Mesendoderm (in vitro differentiated cells): ENCODE data around the gene BEST2.

Experiments
- DNase-seq: peaks from one replicate; pipeline ENCODE4 v3.0.0; 2013
- H2AK5ac ChIP-seq: 2 replicates; pipeline ENCODE4 v1.6.1; 2013; ENCODE audit warnings: low read length, inconsistent platforms
- H2BK120ac ChIP-seq: 2 replicates; pipeline ENCODE4 v1.6.1; 2013; ENCODE audit warnings: low read depth, mild to moderate bottlenecking, low read length, moderate library complexity, mixed read lengths
- H2BK15ac ChIP-seq: replicated peaks from 2 replicates; pipeline ENCODE4 v1.6.1; 2013; ENCODE audit warnings: low read depth, mild to moderate bottlenecking, moderate library complexity
- H2BK5ac ChIP-seq: 2 replicates; pipeline ENCODE4 v1.6.1; 2013; ENCODE audit warnings: low read length, inconsistent platforms
- H3K18ac ChIP-seq: 2 replicates; pipeline ENCODE4 v1.6.1; 2013; ENCODE audit warnings: mild to moderate bottlenecking, low read length, mixed read lengths
- H3K23ac ChIP-seq: one replicate; pipeline ENCODE4 v1.6.1; 2013; ENCODE audit warnings: low read length
- H3K27ac ChIP-seq: 2 replicates; pipeline ENCODE4 v1.5.1; 2013; ENCODE audit warnings: low read depth, mild to moderate bottlenecking, inconsistent platforms, low read length, moderate library complexity
- H3K27me3 ChIP-seq: 2 replicates; pipeline ENCODE4 v1.6.1; 2013; ENCODE audit warnings: low read length, control low read depth, mild to moderate bottlenecking, inconsistent platforms; ENCODE audit not compliant: insufficient read depth, poor library complexity
- H3K36me3 ChIP-seq: 2 replicates; pipeline ENCODE4 v1.6.1; 2013; ENCODE audit warnings: low read length, inconsistent platforms; ENCODE audit not compliant: control insufficient read depth, insufficient read depth
- H3K4ac ChIP-seq: one replicate; pipeline ENCODE4 v1.6.1; 2013; ENCODE audit warnings: low read depth, mild to moderate bottlenecking, low read length, moderate library complexity
- H3K4me1 ChIP-seq: 2 replicates; pipeline ENCODE4 v1.6.1; 2013; ENCODE audit warnings: low read depth, low read length, inconsistent platforms; ENCODE audit not compliant: control insufficient read depth
- H3K4me2 ChIP-seq: 2 replicates; pipeline ENCODE4 v1.6.1; 2013; ENCODE audit warnings: low read length
- H3K4me3 ChIP-seq: 2 replicates; pipeline ENCODE4 v1.5.1; 2013; ENCODE audit warnings: mild to moderate bottlenecking, low read length
- H3K56ac ChIP-seq: one replicate; pipeline ENCODE4 v1.6.1; 2013; ENCODE audit warnings: low read length
- H3K79me1 ChIP-seq: 2 replicates; pipeline ENCODE4 v1.6.1; 2013; ENCODE audit warnings: low read length, inconsistent platforms
- H3K79me2 ChIP-seq: 2 replicates; pipeline ENCODE4 v1.6.1; 2013; ENCODE audit warnings: mild to moderate bottlenecking, low read length; ENCODE audit not compliant: control insufficient read depth, insufficient read depth
- H3K9ac ChIP-seq: 2 replicates; pipeline ENCODE4 v1.6.1; 2013; ENCODE audit warnings: low read length, inconsistent platforms
- H4K5ac ChIP-seq: one replicate; pipeline ENCODE4 v1.6.1; 2013; ENCODE audit warnings: low read length
- H4K8ac ChIP-seq: one replicate; pipeline ENCODE4 v1.6.1; 2013; ENCODE audit warnings: low read depth, mild to moderate bottlenecking, control low read depth, low read length, moderate library complexity
- WGBS: extraction: QIAGEN DNeasy Blood & Tissue Kit; methylation state at CpG from one replicate; pipeline ENCODE4 v1.1.7; 2013; ENCODE audit warnings: low lambda C conversion rate, missing lambda C conversion rate; ENCODE audit not compliant: insufficient coverage; ENCODE audit errors: extremely low coverage; 5-methylcytosine and 5-hydroxymethylcytosine counted together

Gene BEST2

GRCh38 chr19:12784871-12785430, 33.4 kb downstream of the BEST2 start:
- Histone ChIP-seq H3K18ac (no peak overlapping the region), H2BK120ac (no peak overlapping the region), H4K5ac (no peak overlapping the region), H2BK15ac (no peak overlapping the region), H2BK5ac (peak overlapping the region; percentile 55), H3K4me1 (peaks cover 13% of the 10 kb centered on the region), H3K4ac (no peak overlapping the region), H3K79me1 (no peaks in the 10 kb centered on the region), H3K4me3 (no peak overlapping the region), H4K8ac (no peak overlapping the region), H3K9ac (no peak overlapping the region), H3K36me3 (no peaks in the 10 kb centered on the region), H3K79me2 (no peaks in the 10 kb centered on the region), H2AK5ac (peak overlapping the region; percentile 32), H3K27ac (no peak overlapping the region), H3K56ac (peak overlapping the region; percentile 67), H3K23ac (no peak overlapping the region), H3K4me2 (no peak overlapping the region), H3K27me3 (no peaks in the 10 kb centered on the region)
- WGBS = no CpG with 5 or more reads among the region's 5 CpGs
- no peak for DNase-seq

DNA sequence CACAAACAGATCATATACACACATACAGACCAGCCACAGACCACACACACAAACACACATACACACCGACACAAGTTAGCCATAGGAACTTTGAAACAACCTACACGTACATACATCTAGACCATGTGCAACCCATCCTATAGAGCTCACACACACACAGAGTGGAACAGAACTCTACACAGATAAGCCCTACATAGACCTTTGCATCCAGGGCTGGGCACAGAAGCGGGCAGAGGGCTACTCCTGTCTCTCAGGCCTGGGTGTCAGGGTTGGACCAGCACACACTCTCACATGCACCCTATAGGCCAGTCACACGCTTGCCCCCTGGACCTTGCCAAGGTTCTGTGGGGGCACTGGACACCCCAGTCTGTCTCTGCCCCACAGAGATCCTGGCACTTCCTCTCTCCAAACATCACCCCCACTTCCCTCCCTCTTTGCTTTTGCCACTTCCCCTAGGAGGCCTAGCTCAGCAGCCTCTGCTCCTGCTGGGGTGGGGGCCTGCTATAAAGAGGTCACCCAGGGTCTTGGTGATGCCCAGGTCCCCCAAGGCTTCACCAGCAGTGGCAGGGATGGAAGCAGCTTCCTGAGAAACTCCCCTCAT, 33.9 kb downstream of the BEST2 start:
- no peak overlapping the region for H3K4ac ChIP-seq
- no peak overlapping the region for H3K4me3 ChIP-seq
- H3K36me3 ChIP-seq = no peaks in the 10 kb centered on the region
- no peak overlapping the region for H3K9ac ChIP-seq
- no peak overlapping the region for H3K4me2 ChIP-seq
- H2AK5ac ChIP-seq = peak overlapping the region; percentile 78
- peak overlapping the region; percentile 67 for H3K56ac ChIP-seq
- H3K4me1 ChIP-seq = peaks cover 15% of the 10 kb centered on the region
- no peak overlapping the region for H2BK15ac ChIP-seq
- DNase-seq = no peak
- no peak overlapping the region for H4K5ac ChIP-seq
- H2BK5ac ChIP-seq = no peak overlapping the region
- no peak overlapping the region for H3K23ac ChIP-seq
- H2BK120ac ChIP-seq = no peak overlapping the region
- WGBS = no CpG with 5 or more reads among the region's 4 CpGs
- H3K27ac ChIP-seq = no peak overlapping the region
- H3K79me1 ChIP-seq = no peaks in the 10 kb centered on the region
- H3K79me2 ChIP-seq = no peaks in the 10 kb centered on the region
- no peak overlapping the region for H4K8ac ChIP-seq
- H3K27me3 ChIP-seq = no peaks in the 10 kb centered on the region
- H3K18ac ChIP-seq = no peak overlapping the region

DNA sequence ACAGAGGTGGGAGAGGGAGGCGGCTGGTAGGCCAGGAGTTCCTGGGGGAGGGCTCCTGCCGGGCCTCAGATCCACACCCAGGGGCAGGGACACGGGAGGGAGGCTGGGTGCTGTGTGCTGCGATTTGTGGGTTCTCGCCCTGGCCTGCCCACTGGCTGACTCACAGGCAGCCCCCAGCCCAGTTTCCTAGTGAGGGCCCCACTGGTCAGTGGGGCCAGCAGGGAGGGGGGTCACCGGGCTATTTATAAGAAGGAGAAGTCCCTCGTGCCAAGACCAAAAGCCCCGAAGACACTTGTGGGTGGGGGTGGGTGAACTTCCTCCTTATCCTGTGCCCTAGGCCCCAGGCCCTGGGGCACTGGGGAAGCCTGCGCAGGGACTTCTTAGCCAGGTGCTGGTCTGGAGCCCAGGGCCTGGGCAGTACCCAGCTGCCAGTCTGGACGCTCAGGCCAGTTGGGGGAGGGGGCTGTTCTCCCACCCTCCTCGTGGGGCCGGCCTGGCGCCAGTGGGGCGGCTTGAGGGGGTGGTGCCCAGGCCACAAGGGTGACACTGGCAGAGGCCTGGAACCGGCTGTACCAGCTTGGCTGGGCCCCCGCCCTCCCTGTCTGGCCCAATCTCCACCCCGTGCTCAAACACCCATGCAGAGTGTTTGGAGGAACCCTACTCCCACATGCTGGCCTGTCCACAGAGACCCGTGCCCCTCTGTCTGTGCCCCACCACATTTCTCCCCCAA, 34.7 kb downstream of the BEST2 start:
- Histone ChIP-seq H3K4me2 (no peak overlapping the region), H3K27ac (no peak overlapping the region), H3K18ac (peak overlapping the region; percentile 15), H4K8ac (no peak overlapping the region), H3K79me1 (no peaks in the 10 kb centered on the region), H3K9ac (no peak overlapping the region), H3K27me3 (no peaks in the 10 kb centered on the region), H2BK15ac (no peak overlapping the region), H3K79me2 (no peaks in the 10 kb centered on the region), H3K23ac (no peak overlapping the region), H2BK120ac (no peak overlapping the region), H3K4me3 (no peak overlapping the region), H2AK5ac (no peak overlapping the region), H3K56ac (peak overlapping the region; percentile 36), H4K5ac (no peak overlapping the region), H2BK5ac (no peak overlapping the region), H3K4me1 (peaks cover 21% of the 10 kb centered on the region), H3K36me3 (no peaks in the 10 kb centered on the region), H3K4ac (no peak overlapping the region)
- no peak for DNase-seq
- WGBS = no CpG with 5 or more reads among the region's 18 CpGs

GRCh38 chr19:12786952-12787351, 35.4 kb downstream of the BEST2 start:
- peaks cover 21% of the 10 kb centered on the region for H3K4me1 ChIP-seq
- no peak overlapping the region for H4K5ac ChIP-seq
- no peak overlapping the region for H3K4ac ChIP-seq
- no peak overlapping the region for H3K56ac ChIP-seq
- H3K4me3 ChIP-seq = no peak overlapping the region
- H3K79me2 ChIP-seq = no peaks in the 10 kb centered on the region
- no peak overlapping the region for H3K9ac ChIP-seq
- H2BK15ac ChIP-seq = no peak overlapping the region
- H3K27ac ChIP-seq = no peak overlapping the region
- H3K79me1 ChIP-seq = no peaks in the 10 kb centered on the region
- no peak overlapping the region for H2BK120ac ChIP-seq
- DNase-seq = no peak
- H2BK5ac ChIP-seq = no peak overlapping the region
- no peaks in the 10 kb centered on the region for H3K36me3 ChIP-seq
- no peak overlapping the region for H4K8ac ChIP-seq
- H2AK5ac ChIP-seq = no peak overlapping the region
- no CpG with 5 or more reads among the region's 3 CpGs for WGBS
- H3K18ac ChIP-seq = no peak overlapping the region
- H3K4me2 ChIP-seq = no peak overlapping the region
- no peaks in the 10 kb centered on the region for H3K27me3 ChIP-seq
- H3K23ac ChIP-seq = no peak overlapping the region

GRCh38 chr19:12787458-12787857, 35.9 kb downstream of the BEST2 start:
- H4K8ac ChIP-seq = no peak overlapping the region
- no peak overlapping the region for H3K27ac ChIP-seq
- H3K36me3 ChIP-seq = no peaks in the 10 kb centered on the region
- no peak for DNase-seq
- H3K23ac ChIP-seq = no peak overlapping the region
- no peak overlapping the region for H3K4me3 ChIP-seq
- H3K4me2 ChIP-seq = no peak overlapping the region
- H2AK5ac ChIP-seq = no peak overlapping the region
- WGBS = no CpG with 5 or more reads among the region's 10 CpGs
- H3K18ac ChIP-seq = no peak overlapping the region
- peaks cover 21% of the 10 kb centered on the region for H3K4me1 ChIP-seq
- no peak overlapping the region for H3K9ac ChIP-seq
- H3K27me3 ChIP-seq = no peaks in the 10 kb centered on the region
- no peak overlapping the region for H3K56ac ChIP-seq
- H2BK5ac ChIP-seq = no peak overlapping the region
- no peak overlapping the region for H2BK15ac ChIP-seq
- H3K79me2 ChIP-seq = no peaks in the 10 kb centered on the region
- H3K4ac ChIP-seq = no peak overlapping the region
- no peak overlapping the region for H4K5ac ChIP-seq
- H2BK120ac ChIP-seq = no peak overlapping the region
- no peaks in the 10 kb centered on the region for H3K79me1 ChIP-seq
